ENCODE data around the gene C1orf232.

- TF ChIP-seq ZNF274 (IDR thresholded peaks at IDR 0.05; ENCODE audit: low read depth, low read length) (no peak), YY1 (IDR thresholded peaks at IDR 0.05; ENCODE audit: insufficient read depth, insufficient read length) (no peak), SUZ12 (IDR thresholded peaks at IDR 0.05; ENCODE audit: extremely low read depth, insufficient read depth, insufficient read length) (no peak)
These were observed at the start of gene C1orf232 for GRCh38 chr1:26168410-26169197.
